GM23338 (cell line): ENCODE data around the gene ZNF277.

Experiments
- EZH2phosphoT487 ChIP-seq: fragments of 200-600 bp; sonication (generic); IDR thresholded peaks from one replicate; pipeline ENCODE4 v1.8.1; 2018; ENCODE audit warnings: antibody characterized with exemption; ENCODE audit not compliant: unreplicated experiment
- TF ChIP-seq, protein P1 (sequence below), 2 experiments: fragments of 200-600 bp in 1 of 2; sonication (generic) in 1 of 2; conservative IDR thresholded peaks; 2 replicates each; pipeline versions ENCODE4 v1.5.1 to v1.6.1; 2016 to 2017; ENCODE audit warnings: antibody characterized with exemption in 2 of 2, low read depth in 2 of 2, mild to moderate bottlenecking in 2 of 2, moderate library complexity in 1 of 2
- TF ChIP-seq, protein P2 (sequence below): IDR thresholded peaks from one replicate; pipeline ENCODE4 v1.6.1; 2018; ENCODE audit warnings: antibody characterized with exemption; ENCODE audit not compliant: unreplicated experiment

DNA sequence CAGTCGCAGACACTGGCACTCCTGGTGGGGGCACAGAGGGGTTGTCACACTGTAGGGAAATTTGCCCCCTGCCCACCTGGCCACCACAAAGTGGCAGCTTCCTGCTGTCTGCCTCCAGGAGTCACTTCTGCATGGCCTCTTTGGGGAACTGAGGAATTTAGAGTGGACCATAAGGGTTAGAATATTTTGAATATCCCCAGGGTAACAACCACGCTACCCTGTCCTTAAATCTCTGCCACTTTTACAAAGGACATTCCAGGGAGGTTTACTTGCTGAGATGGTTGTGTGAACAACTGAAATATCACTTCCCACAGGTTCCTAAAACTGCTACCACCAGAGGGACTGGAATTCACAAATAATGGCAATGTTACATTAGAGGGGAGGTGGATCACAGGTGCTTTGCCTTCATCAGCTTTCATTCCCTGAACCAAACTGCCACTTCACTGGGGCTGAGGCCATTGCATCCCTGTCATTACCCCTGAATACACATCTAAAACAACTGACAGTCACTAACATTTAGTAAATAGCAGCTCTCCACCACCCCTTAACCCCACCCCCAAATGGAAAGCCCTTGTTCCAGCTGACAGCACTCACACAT lies 155.7 kb downstream of the ZNF277 start:
- TF ChIP-seq, protein P1, sequence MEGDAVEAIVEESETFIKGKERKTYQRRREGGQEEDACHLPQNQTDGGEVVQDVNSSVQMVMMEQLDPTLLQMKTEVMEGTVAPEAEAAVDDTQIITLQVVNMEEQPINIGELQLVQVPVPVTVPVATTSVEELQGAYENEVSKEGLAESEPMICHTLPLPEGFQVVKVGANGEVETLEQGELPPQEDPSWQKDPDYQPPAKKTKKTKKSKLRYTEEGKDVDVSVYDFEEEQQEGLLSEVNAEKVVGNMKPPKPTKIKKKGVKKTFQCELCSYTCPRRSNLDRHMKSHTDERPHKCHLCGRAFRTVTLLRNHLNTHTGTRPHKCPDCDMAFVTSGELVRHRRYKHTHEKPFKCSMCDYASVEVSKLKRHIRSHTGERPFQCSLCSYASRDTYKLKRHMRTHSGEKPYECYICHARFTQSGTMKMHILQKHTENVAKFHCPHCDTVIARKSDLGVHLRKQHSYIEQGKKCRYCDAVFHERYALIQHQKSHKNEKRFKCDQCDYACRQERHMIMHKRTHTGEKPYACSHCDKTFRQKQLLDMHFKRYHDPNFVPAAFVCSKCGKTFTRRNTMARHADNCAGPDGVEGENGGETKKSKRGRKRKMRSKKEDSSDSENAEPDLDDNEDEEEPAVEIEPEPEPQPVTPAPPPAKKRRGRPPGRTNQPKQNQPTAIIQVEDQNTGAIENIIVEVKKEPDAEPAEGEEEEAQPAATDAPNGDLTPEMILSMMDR (conservative IDR thresholded peaks at IDR 0.05; ENCODE audit: low read depth in 2 of 2), result no peak; a peak in 1 of 4 replicates
- TF ChIP-seq, protein P2, sequence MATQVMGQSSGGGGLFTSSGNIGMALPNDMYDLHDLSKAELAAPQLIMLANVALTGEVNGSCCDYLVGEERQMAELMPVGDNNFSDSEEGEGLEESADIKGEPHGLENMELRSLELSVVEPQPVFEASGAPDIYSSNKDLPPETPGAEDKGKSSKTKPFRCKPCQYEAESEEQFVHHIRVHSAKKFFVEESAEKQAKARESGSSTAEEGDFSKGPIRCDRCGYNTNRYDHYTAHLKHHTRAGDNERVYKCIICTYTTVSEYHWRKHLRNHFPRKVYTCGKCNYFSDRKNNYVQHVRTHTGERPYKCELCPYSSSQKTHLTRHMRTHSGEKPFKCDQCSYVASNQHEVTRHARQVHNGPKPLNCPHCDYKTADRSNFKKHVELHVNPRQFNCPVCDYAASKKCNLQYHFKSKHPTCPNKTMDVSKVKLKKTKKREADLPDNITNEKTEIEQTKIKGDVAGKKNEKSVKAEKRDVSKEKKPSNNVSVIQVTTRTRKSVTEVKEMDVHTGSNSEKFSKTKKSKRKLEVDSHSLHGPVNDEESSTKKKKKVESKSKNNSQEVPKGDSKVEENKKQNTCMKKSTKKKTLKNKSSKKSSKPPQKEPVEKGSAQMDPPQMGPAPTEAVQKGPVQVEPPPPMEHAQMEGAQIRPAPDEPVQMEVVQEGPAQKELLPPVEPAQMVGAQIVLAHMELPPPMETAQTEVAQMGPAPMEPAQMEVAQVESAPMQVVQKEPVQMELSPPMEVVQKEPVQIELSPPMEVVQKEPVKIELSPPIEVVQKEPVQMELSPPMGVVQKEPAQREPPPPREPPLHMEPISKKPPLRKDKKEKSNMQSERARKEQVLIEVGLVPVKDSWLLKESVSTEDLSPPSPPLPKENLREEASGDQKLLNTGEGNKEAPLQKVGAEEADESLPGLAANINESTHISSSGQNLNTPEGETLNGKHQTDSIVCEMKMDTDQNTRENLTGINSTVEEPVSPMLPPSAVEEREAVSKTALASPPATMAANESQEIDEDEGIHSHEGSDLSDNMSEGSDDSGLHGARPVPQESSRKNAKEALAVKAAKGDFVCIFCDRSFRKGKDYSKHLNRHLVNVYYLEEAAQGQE, result no peak
- TF ChIP-seq EZH2phosphoT487, result no peak
